Lung (tissue), 12 donors: Measurements from ENCODE around the gene CPNE9. TPM values are rescaled to one million over a fixed set of nuclear protein-coding genes. Genes with fewer than 3 reads are reported as not detected.
A peak's percentile ranks its signal among the peaks of the same experiment; 100 is the strongest.

Experiments
- ATAC-seq: fragments of 200-7000 bp; cut with Tn5 transposase; one replicate; pipeline ENCODE4 v1.9.1; 2020; ENCODE audit warnings: moderate number of reproducible peaks; ENCODE audit not compliant: insufficient read depth, low FRiP score
- DNase-seq, 3 donors: peaks; one replicate each; pipeline ENCODE4 v3.0.0-alpha.2; 2013 to 2017
- H3K27ac ChIP-seq, 2 donors: one replicate each; pipeline ENCODE4 v1.5.1; 2013; ENCODE audit warnings: mild to moderate bottlenecking in 2 of 2, moderate library complexity in 2 of 2, control low read depth in 1 of 2, inconsistent platforms in 1 of 2, low read depth in 1 of 2, low read length in 1 of 2
- H3K27me3 ChIP-seq, 3 donors: one replicate each; pipeline ENCODE4 v1.5.1; 2013; ENCODE audit warnings: low read length in 2 of 3; ENCODE audit not compliant: control insufficient read depth in 3 of 3, insufficient read depth in 3 of 3
- H3K36me3 ChIP-seq, 4 donors: one replicate each; pipeline ENCODE4 v1.5.1; 2013; ENCODE audit warnings: low read length in 4 of 4, mild to moderate bottlenecking in 1 of 4, moderate library complexity in 1 of 4; ENCODE audit not compliant: control insufficient read depth in 4 of 4, insufficient read depth in 4 of 4
- H3K4me1 ChIP-seq, 5 donors: one replicate each; pipeline ENCODE4 v1.5.1; 2013; ENCODE audit warnings: low read length in 5 of 5, mild to moderate bottlenecking in 2 of 5, moderate library complexity in 1 of 5; ENCODE audit not compliant: control insufficient read depth in 5 of 5, insufficient read depth in 5 of 5
- H3K4me3 ChIP-seq: one replicate; pipeline ENCODE4 v1.5.1; 2013; ENCODE audit warnings: mild to moderate bottlenecking, control low read depth, moderate library complexity
- H3K9ac ChIP-seq, 2 donors: one replicate each; pipeline ENCODE4 v1.5.1; 2013; ENCODE audit warnings: low read length in 2 of 2, control low read depth in 1 of 2; ENCODE audit not compliant: insufficient read depth in 1 of 2
- H3K9me3 ChIP-seq, 4 donors: one replicate each; pipeline ENCODE4 v1.5.1; 2013; ENCODE audit warnings: low read length in 3 of 4, mild to moderate bottlenecking in 1 of 4, moderate library complexity in 1 of 4; ENCODE audit not compliant: control insufficient read depth in 4 of 4, insufficient read depth in 3 of 4
- CTCF ChIP-seq: IDR thresholded peaks from 2 replicates; pipeline ENCODE4 v1.5.1; 2012; ENCODE audit warnings: mild to moderate bottlenecking; ENCODE audit errors: control extremely low read depth, extremely low read depth
- WGBS, 2 donors: extraction: QIAGEN DNeasy Blood & Tissue Kit; methylation state at CpG; one replicate each; pipeline ENCODE4 v1.1.7; 2013; 5-methylcytosine and 5-hydroxymethylcytosine counted together
- polyA plus RNA-seq, 2 donors: library from polyadenylated mRNA; stranded (reverse); fragments of 200-250 nt; gene quantifications; one replicate each; pipeline ENCODE4 v1.2.1, GENCODE V29; 2013
- total RNA-seq, 2 donors: library from RNA; depleted of rRNA in 1 of 2; stranded (reverse); fragments of >200 nt in 1 of 2; gene quantifications; one replicate each; pipeline ENCODE4 v1.2.1, GENCODE V29; 2014 to 2021
- donor health status: control.
- donor health status: control.
- donor health status: Bipolar disorder and iron deficiency.
- donor health status: healthy.
- donor health status: DM: yes; HTN: yes; CAD: no.

CPNE9 gene
- total and polyA plus RNA-seq, 4 donors: 0.11 to 0.34 (median 0.16) TPM; not detected in 1

DNA sequence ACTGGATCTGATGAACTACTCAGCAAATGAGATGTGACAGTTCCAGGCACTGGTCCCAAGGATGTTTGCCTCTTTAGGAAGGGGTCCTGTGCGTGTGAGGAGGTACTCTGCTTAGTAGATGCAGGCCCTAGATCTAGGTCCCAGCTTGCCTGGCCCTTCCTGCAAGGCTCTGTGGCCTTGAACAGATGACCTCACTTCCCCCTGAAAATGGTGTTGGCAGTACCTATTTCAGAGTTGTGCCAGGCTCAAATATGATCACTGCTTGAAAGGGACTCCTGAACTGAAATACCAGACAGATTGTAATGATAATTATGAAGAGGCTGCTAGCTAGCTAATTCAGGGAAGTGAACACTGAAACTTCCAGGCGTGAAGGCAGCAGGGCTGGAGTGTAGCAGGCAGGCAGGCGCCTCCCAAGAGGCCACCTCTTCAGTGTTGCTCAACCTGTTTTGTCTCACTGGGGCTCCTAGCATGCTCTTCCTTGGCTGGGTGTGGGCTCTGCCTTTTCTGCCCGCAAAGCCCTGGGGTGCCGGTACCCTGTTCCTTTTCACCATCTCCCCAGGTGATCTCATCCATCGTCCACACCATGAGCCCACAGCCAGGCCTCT, 24.1 kb upstream of the CPNE9 start:
- no peak overlapping the region for H3K9ac ChIP-seq
- no peak for ATAC-seq
- H3K36me3 ChIP-seq: peaks cover 22 to 81% (median 33%) of the 10 kb centered on the region in 4 donors
- DNase-seq: no peak
- H3K4me1 ChIP-seq: no peaks in the 10 kb centered on the region
- no peak for TF ChIP-seq CTCF
- 85 to 88% methylated on average over 6 of the region's 6 CpGs for WGBS, 2 donors
- no peaks in the 10 kb centered on the region for H3K27me3 ChIP-seq
- H3K4me3 ChIP-seq: no peak overlapping the region
- H3K27ac ChIP-seq: peak overlapping the region in 1 of 2 donors; percentile 18
- no peaks in the 10 kb centered on the region for H3K9me3 ChIP-seq

GRCh38 chr3:9681011-9681722, 22.5 kb upstream of the CPNE9 start:
- Histone ChIP-seq H3K27me3 (no peaks in the 10 kb centered on the region), H3K9me3 (no peaks in the 10 kb centered on the region), H3K4me3 (no peak overlapping the region), H3K9ac (no peak overlapping the region), H3K4me1 (no peaks in the 10 kb centered on the region), H3K27ac (no peak overlapping the region), H3K36me3 (peaks cover 24 to 88% (median 34%) of the 10 kb centered on the region in 4 donors)
- no peak for DNase-seq
- WGBS, 2 donors: 93 to 97% methylated on average over 7 of the region's 7 CpGs
- no peak for ATAC-seq
- TF ChIP-seq CTCF: no peak

DNA sequence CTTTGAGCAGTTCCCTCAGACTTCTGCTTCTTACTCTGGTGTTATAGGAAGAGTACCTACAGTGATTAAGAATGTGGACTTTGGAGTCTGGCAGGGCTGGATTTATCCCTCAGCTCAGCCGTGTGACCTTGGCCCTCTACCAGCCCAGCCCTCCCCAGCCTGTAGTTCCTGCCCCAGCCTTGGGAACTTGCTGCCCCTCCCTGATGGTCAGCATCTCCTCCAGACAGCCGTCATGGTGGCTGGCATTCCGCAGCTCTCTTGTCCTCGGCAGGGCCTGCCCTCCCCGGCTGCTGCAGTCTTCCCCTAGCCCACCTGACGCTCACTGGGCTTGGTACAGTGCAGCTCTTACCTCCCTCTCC, 21.9 kb upstream of the CPNE9 start:
- DNase-seq (no peak), ATAC-seq (no peak)

More for the DNA sequence above, 21.9 kb upstream of the CPNE9 start:
- Histone ChIP-seq H3K27ac (peak overlapping the region in 1 of 2 donors; percentile 33), H3K4me1 (no peaks in the 10 kb centered on the region), H3K9ac (no peak overlapping the region), H3K4me3 (no peak overlapping the region), H3K9me3 (no peaks in the 10 kb centered on the region), H3K36me3 (peaks cover 24 to 90% (median 34%) of the 10 kb centered on the region in 4 donors), H3K27me3 (no peaks in the 10 kb centered on the region)
- WGBS, 2 donors: 89% methylated on average over 6 of the region's 6 CpGs
- no peak for TF ChIP-seq CTCF
